Endothelial cell (in vitro differentiated cells): ENCODE data around the gene ENPP3. TPM values are rescaled to one million over a fixed set of nuclear protein-coding genes. Genes with fewer than 3 reads are reported as not detected.

Experiments used
- DNase-seq: peaks from one replicate; pipeline ENCODE4 v3.0.0; 2021; ENCODE audit warnings: low spot score
- H3K27ac Mint-ChIP-seq: one replicate; pipeline ENCODE4 v1.8.0; 2021; ENCODE audit warnings: mixed read lengths, inconsistent platforms; ENCODE audit not compliant: unreplicated experiment
- H3K27me3 Mint-ChIP-seq: one replicate; pipeline ENCODE4 v1.8.0; 2021; ENCODE audit warnings: mild to moderate bottlenecking, moderate library complexity, mixed read lengths, inconsistent platforms; ENCODE audit not compliant: unreplicated experiment
- H3K36me3 Mint-ChIP-seq: one replicate; pipeline ENCODE4 v1.8.0; 2021; ENCODE audit warnings: mild to moderate bottlenecking, low read depth, mixed read lengths, inconsistent platforms; ENCODE audit not compliant: unreplicated experiment
- H3K4me1 Mint-ChIP-seq: one replicate; pipeline ENCODE4 v1.8.0; 2021; ENCODE audit warnings: mild to moderate bottlenecking, mixed read lengths, inconsistent platforms; ENCODE audit not compliant: unreplicated experiment
- H3K4me3 Mint-ChIP-seq: one replicate; pipeline ENCODE4 v1.8.0; 2021; ENCODE audit warnings: mild to moderate bottlenecking, mixed read lengths, inconsistent platforms; ENCODE audit not compliant: unreplicated experiment
- H3K9me3 Mint-ChIP-seq: one replicate; pipeline ENCODE4 v1.8.0; 2021; ENCODE audit warnings: mixed read lengths, inconsistent platforms; ENCODE audit not compliant: unreplicated experiment
- total RNA-seq: library from RNA; stranded (reverse); fragmentation: NEBNext Ultra II Directional; extraction: Animal tissue kit (Norgen Biotek cat#: 25700); gene quantifications from one replicate; pipeline ENCODE4 v1.2.1, GENCODE V29; 2021; ENCODE audit not compliant: unreplicated experiment
- TF ChIP-seq, protein P1 (sequence below): fragments of 200-600 bp; sonication (generic); IDR thresholded peaks from one replicate; pipeline ENCODE4 v1.5.0; 2021; ENCODE audit warnings: antibody characterized with exemption; ENCODE audit not compliant: unreplicated experiment

ENPP3 gene
- total RNA-seq, 1 donor from 2014 or later = 0.64 TPM

GRCh38 chr6:131787766-131788712 lies 150.9 kb downstream of the ENPP3 start:
- DNase-seq = no peak
- Mint-ChIP-seq H3K4me1 (no peaks in the 10 kb centered on the region), H3K27me3 (no peaks in the 10 kb centered on the region), H3K27ac (no peak overlapping the region), H3K4me3 (no peak overlapping the region), H3K9me3 (no peaks in the 10 kb centered on the region), H3K36me3 (no peaks in the 10 kb centered on the region)
- TF ChIP-seq, protein P1, sequence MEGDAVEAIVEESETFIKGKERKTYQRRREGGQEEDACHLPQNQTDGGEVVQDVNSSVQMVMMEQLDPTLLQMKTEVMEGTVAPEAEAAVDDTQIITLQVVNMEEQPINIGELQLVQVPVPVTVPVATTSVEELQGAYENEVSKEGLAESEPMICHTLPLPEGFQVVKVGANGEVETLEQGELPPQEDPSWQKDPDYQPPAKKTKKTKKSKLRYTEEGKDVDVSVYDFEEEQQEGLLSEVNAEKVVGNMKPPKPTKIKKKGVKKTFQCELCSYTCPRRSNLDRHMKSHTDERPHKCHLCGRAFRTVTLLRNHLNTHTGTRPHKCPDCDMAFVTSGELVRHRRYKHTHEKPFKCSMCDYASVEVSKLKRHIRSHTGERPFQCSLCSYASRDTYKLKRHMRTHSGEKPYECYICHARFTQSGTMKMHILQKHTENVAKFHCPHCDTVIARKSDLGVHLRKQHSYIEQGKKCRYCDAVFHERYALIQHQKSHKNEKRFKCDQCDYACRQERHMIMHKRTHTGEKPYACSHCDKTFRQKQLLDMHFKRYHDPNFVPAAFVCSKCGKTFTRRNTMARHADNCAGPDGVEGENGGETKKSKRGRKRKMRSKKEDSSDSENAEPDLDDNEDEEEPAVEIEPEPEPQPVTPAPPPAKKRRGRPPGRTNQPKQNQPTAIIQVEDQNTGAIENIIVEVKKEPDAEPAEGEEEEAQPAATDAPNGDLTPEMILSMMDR = no peak

- Mint-ChIP-seq H3K4me1 (no peaks in the 10 kb centered on the region), H3K36me3 (no peaks in the 10 kb centered on the region), H3K4me3 (no peak overlapping the region), H3K27ac (no peak overlapping the region), H3K27me3 (no peaks in the 10 kb centered on the region), H3K9me3 (no peaks in the 10 kb centered on the region)
- DNase-seq = no peak
- TF ChIP-seq, protein P1 = no peak
Observed at GRCh38 chr6:131789219-131789618, 152.1 kb downstream of the ENPP3 start.

- Mint-ChIP-seq H3K4me3 (no peak overlapping the region), H3K27ac (no peak overlapping the region), H3K27me3 (no peaks in the 10 kb centered on the region), H3K9me3 (no peaks in the 10 kb centered on the region), H3K36me3 (no peaks in the 10 kb centered on the region), H3K4me1 (no peaks in the 10 kb centered on the region)
- TF ChIP-seq, protein P1 = no peak
- no peak for DNase-seq
Observed at GRCh38 chr6:131791476-131791875, 154.4 kb downstream of the ENPP3 start.

DNA sequence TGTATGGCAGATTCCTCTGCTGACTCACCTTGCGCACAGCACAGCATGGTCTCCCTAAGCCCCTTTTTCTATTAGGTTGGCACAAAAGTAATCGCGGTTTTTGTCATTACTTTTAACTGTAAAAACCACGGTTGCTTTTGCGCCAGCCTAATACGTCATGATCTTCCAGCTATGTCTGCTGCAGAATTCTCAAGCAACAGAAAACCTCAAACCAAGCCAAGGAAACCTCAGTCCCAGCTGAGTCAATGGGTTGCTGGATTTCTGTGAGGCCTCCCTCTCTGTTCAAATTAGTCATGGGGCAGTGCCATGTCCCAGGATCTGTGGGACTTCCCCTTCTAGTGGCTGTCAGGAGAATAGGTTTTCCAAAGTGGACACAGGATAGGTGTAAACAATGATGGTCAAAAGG lies 155.0 kb downstream of the ENPP3 start:
- no peak overlapping the region for H3K4me3 Mint-ChIP-seq
- no peaks in the 10 kb centered on the region for H3K4me1 Mint-ChIP-seq
- no peaks in the 10 kb centered on the region for H3K36me3 Mint-ChIP-seq
- no peak overlapping the region for H3K27ac Mint-ChIP-seq
- TF ChIP-seq, protein P1 = no peak
- no peaks in the 10 kb centered on the region for H3K9me3 Mint-ChIP-seq
- H3K27me3 Mint-ChIP-seq = no peaks in the 10 kb centered on the region
- DNase-seq = no peak

DNA sequence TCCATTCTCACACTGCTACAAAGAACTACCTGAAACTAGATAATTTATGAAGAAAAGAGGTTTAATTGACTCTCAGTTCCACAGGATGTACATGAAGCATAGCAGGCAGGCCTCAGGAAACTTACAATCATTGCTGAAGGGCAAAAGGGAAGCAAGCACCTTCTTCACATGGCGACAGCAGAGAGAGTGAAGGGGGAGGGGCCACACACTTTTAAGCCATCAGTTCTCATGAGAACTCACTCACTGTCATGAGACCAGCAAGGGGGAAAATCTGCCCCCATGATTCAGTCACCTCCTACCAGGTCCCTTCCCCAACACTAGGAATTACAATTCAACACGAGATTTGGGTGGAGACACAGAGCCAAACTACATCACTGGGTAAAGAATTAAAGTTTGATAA lies 158.3 kb downstream of the ENPP3 start:
- TF ChIP-seq, protein P1 = no peak
- no peaks in the 10 kb centered on the region for H3K4me1 Mint-ChIP-seq
- no peak overlapping the region for H3K4me3 Mint-ChIP-seq
- H3K27me3 Mint-ChIP-seq = no peaks in the 10 kb centered on the region
- no peaks in the 10 kb centered on the region for H3K9me3 Mint-ChIP-seq
- DNase-seq = no peak
- H3K36me3 Mint-ChIP-seq = no peaks in the 10 kb centered on the region
- no peak overlapping the region for H3K27ac Mint-ChIP-seq
